Skin of body (tissue), 2 donors: ENCODE results near the gene WASL. TPM values are rescaled to one million over a fixed set of nuclear protein-coding genes. Genes with fewer than 3 reads are reported as not detected.
"Not testable (repeated sequence)": the region's sequence is repeated elsewhere in the genome, so short reads cannot be mapped to it uniquely, and the experiment has no call there.

Experiments used
- DNase-seq: peaks from one replicate; lab custom pipeline; 2025; lab: John Stamatoyannopoulos, UW
- total RNA-seq: library from RNA; depleted of rRNA; stranded (reverse); fragments of >200 nt; gene quantifications from one replicate; pipeline ENCODE4 v1.2.3, GENCODE V29; 2014

The WASL gene
- 26.1 TPM for total RNA-seq

DNA sequence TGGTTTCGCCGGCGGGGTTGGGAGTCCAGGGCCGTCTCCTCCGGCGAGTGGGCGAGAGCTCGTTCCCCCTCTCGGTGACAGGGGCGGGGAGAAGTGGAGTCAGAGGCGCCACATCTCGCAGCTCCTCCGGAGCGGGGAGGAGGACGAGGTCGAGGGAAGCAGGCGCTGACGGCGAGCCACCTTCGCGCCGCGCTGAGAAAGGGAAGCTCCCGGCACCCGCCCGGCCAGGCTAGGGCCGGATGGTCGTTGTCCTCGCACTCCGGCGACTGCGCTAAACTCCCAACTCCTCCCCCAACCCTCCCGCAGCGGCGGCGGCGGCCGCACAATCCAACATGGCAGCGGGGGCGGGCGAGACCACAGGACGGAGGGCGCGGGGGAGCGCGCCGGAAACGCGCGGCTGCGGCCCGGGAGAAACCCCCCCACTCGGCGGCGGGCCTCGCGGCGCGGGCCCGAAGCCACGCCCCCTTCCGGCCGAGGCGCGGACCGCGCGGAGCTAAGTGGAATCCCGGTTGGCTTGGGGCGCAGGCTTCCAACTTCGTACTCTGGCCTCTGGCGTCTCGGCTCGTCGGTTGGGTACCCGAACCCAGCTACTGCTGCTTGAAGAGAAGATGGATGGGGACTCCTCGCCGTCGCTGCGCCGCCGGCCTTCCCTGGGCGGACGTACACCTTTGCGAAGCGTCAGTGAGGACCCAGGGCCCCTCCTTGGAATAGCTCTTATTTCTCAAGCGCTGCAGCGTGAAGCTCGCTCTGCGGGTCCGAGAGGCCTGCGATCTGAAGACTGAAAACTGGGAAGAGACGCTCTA, at the start of gene WASL:
TSS of gene WASL (minus strand) at position 270 of the 803 bp plus-strand sequence. CDS start at position 1, 269 bp downstream.
- peak; percentile 81 for DNase-seq

DNA sequence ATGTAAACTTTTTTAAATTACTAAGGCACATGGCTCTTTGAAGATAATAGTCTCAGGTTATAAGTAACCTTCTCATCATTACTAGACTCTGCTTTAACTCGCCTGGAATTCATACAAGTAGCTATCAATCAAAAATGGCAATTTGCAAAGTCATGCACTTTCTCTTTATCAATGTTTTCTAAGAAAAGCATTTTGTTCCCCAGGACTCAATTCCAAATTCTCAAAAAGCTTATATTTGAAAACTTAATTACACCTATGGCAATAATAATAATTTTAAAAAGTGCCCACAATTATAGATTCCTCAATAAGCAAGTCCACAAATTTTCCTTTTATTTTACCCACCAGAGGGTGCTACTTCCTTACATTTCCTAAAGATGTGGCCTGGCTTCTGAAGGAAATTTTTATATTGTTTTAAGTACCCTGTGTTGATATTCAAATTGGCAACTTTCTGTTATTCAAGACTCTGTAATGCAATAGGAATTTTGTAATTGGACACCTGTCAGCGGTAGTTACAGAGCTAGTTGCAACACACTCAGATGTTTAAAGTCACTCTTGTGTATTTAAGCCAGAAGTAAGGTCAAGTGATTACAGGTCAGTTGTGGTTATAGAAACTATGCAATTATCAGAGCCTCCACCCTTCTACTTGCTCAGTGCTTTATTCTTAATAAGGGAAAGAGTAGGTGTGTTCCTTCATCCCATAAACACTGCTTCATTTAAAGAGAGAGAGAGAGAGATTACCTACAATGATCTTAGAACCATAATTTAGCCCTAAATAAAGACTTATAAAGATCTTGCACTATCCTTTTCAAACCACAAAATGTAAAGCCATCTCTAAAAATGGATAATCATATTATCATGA, 49.1 kb upstream of the WASL start:
- no peak for DNase-seq

DNA sequence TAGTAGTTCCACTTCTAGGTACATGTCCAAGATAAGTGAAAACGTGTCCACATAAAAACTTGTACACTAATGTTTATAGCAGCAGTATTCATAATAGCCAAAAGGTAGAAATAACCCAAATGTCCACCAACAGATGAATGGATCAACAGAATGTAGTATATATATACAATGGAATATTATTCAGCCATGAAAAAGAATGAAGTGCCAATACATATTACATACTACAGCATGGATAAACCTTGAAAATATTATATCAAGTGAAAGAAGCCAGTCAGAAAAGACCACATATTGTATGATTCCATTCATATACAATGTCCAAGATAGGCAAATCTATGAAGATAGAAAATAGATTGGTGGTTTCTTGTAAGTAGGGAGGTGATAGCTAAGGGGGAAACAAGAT, 47.8 kb upstream of the WASL start:
- DNase-seq = no peak

DNA sequence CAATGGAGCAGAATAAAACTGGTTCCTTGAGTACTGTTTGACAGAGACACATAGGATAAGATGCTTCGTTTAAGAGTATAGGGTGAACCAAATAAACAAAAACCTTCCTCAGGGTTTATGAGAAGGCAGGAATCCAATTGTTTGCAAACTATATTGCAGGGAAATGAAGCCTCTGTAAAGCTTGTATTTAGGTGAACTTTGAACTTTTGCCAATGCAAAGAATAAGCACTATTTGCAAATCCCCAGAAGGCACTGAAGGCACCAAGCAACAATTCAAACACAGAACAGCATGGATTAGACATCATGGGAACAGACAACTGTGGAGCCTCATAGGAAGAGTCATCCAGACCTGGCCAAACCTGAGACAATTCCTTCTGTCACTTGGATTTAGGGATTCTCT, 47.1 kb upstream of the WASL start:
- no peak for DNase-seq

GRCh38 chr7:123795116-123795515, 46.3 kb upstream of the WASL start:
- not testable (repeated sequence) for DNase-seq

DNA sequence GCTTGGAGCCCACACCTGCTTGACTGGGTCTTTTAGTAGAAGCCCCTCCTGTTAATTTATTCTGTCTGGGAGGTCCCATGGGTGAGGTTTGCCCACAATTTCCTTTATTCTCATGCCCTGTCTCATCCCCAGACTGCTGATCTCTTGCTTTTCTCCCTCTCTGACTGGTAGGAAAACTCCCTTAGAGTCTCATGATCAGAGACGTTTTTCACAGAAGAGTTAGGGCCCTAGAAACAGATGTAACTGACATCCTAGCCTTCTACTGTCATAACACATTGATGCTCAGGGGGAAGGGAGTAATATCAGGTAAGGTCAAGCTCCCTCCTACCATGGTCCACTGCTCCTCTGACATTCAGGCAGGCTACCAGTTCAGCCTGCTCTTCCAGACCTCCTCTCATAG, 43.7 kb upstream of the WASL start:
- no peak for DNase-seq

DNA sequence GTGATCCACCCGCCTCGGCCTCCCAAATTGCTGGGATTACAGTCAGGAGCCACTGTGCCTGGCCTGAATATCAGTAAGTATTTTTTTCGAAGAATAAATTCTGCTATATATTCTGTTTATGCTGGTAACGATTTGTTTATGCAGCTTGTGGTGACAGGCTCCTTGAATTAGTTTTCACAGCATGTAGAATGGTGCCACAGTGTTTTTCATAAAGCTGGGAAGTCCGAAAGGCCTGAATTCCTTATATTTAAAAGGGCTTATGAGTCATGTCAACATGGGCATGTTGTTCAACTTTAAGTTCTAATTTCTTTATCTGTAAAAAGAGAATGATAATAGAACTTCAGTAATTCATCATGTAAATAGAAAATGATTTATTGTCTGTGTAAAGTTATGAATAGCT, 42.2 kb upstream of the WASL start:
- DNase-seq = no peak

GRCh38 chr7:123789817-123790216, 41.0 kb upstream of the WASL start:
- DNase-seq = no peak

- no peak for DNase-seq
These were observed 40.5 kb upstream of the WASL start for GRCh38 chr7:123789206-123789784.

GRCh38 chr7:123788584-123788983, 39.8 kb upstream of the WASL start:
- no peak for DNase-seq

- DNase-seq = no peak
These were observed 38.6 kb upstream of the WASL start for GRCh38 chr7:123787220-123788007.

GRCh38 chr7:123784263-123784662, 35.5 kb upstream of the WASL start:
- no peak for DNase-seq

DNA sequence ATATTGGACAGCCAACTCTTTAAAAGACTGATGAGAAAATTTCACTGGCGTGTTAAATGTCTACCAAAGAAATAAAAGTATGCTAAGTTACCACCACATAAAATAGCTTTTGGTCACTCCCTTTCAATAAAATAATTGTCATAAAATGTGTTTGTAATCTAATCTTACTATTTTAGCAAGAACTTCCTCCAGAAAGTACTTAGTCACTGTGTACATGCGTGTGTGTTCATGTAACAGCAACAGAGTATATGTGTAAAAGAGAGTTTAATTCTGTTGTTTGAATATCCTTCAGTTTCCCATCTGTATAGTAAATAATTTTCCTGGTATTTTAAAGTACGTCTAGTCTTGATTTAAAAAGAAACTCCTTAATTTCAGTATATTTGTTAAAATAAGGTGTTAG, 35.0 kb upstream of the WASL start:
- DNase-seq = no peak

GRCh38 chr7:123782071-123782798, 33.4 kb upstream of the WASL start:
- no peak for DNase-seq

DNA sequence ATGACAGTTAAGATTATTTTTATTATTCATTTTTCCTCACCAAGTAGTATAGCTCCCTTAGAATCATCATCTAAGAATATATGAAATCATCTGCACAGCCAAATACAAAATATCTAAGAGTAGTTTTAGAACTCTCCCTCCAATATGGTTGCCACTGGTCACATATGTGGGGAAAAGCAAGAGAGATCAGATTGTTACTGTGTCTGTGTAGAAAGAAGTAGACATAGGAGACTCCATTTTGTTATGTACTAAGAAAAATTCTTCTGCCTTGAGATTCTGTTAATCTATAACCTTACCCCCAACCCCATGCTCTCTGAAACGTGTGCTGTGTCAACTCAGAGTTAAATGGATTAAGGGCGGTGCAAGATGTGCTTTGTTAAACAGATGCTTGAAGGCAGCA, 31.7 kb upstream of the WASL start:
- not testable (repeated sequence) for DNase-seq

- no peak for DNase-seq
These were observed 25.7 kb upstream of the WASL start for GRCh38 chr7:123774496-123774895.

DNA sequence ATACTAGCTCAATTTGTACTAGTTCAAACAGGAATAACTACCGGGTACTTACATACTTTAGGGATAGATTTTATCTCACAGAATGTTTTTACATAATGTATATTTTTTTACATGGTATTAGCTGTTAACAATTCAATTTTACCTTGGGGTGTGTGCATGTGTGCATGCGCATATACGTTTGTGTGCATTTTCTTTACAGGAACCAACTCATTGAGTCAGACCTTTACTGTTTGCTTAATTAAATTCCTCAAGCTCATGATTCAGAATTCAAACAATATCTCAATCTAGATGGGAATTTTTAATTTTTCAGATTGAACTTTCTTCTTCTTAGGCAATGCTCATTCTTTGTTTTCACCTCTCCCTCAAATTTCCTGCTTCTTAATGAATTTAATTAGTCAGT, 24.7 kb upstream of the WASL start:
- no peak for DNase-seq

DNA sequence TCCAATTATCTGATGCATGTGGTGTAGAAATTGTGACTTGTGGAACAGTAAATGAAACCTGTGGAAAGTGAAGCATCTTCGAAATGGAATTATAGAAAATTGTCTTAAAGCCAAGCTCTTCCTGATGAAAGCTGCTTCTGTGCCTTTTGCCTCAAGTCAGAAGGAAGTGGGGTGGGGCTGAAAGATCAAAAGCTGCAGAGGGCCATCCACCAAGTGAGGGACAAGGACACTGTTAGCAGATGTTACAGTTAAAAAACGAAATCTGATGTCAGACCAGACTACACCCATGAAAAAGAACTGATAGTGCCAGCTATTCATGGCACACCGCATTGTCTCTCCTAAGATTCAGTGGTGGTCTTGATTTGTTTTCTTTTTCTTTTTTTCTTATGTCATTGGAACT, 23.8 kb upstream of the WASL start:
- no peak for DNase-seq

GRCh38 chr7:123771846-123772245, 23.0 kb upstream of the WASL start:
- DNase-seq = no peak

GRCh38 chr7:123771256-123771655, 22.5 kb upstream of the WASL start:
- no peak for DNase-seq

DNA sequence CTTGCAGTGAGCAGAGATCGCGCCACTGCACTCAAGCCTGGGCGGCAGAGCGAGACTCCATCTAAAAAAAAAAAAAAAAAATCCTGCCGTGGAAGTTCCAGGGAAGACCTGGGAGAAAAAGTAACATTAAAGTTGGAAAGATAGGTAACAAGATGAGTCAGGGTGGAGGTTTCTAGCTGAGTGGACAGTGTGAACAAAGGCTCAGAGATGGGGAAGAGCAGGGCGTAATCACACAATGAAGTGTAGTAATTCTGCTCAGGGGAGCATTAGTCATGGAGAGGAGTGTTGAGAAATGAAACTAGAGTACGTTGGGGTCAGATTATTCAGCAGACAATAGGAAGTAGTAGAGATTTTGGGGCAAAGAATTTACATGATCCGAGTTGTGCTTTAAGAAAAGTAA, 21.6 kb upstream of the WASL start:
- no peak for DNase-seq
